GM18505 (cell line): ENCODE data around the gene YEATS4.

Source experiments
- ATAC-seq: cut with Tn5 transposase; IDR thresholded peaks from one replicate; pipeline ENCODE4 v1.9.1; 2021; ENCODE audit not compliant: unreplicated experiment
- POLR2A ChIP-seq: IDR thresholded peaks from 4 replicates; pipeline ENCODE4 v1.6.1; 2011; ENCODE audit warnings: borderline replicate concordance; ENCODE audit not compliant: insufficient read depth, insufficient read length; ENCODE audit errors: extremely low read depth

YEATS4 gene

DNA sequence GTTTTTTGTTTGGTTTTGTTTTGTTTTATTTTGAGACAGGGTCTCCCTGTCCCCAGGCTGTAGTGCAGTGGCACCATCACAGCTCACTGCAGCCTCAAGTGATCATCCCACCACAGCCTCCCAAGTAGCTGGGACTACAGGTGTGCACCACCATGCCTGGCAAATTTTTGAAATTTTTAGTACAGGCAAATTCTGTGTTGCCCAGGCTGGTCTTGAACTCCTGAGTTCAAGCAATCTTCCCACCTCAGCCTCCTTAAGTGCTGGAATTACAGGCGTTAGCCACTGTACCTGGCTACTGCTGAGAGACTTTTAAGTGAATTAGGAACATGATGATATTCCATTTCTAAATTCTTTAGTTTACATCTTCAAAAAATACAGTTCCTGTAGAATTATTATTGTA, 8.8 kb upstream of the YEATS4 start:
- no peak for ATAC-seq

DNA sequence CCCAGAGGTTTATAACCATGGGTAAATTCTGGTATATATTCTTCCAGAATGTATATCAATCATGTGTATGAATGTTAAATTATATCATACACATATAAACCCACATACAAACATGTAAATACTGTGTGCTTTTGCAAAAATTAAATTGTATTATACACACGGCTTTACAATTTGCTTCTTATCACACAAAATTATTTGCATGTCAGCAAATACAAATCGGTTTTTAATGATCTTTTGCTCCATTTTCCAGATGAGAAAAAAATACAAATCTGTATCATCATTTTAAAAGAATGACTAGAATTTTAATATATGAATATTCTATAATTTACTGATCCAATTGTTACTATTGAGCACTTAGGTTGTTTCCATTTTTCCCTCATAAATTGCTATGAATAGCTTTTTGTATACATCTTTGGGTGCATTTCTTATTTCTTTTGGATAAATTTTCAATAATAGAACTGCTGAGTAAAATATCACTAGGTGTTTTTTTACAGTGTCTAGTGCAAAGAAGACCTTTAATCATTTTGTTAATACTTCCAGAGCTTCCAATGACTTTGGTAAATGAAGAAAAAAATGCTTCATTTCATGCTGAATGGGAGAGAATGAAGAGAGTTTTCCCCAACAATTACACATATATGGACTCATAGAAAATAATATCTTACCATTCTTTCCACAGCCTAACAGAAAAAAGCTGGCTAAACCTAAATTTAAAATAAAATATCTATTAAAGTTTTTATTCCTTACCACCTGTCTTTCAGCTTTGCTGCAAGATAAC, 7.9 kb upstream of the YEATS4 start:
- no peak for TF ChIP-seq POLR2A
- no peak for ATAC-seq

More for the DNA sequence above, 8.8 kb upstream of the YEATS4 start:
- no peak for TF ChIP-seq POLR2A

DNA sequence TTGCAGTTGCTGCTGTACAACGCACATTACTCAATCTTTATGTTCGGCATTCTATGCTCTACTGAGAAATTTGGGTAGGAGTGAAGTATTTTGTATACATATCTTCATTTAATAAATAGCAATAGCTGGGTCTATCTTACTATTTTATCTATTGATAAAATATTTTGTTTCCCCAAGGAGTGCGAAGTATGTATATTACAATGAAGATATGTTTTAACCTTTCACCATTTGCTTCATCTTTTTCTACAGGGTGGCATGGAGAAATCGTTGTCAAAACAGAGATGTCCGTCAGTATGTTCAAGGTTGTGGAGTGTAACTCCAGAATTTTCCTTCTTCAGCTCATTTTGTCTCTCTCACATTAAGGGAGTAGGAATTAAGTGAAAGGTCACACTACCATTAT, 6.6 kb upstream of the YEATS4 start:
- no peak for TF ChIP-seq POLR2A
- ATAC-seq: no peak

DNA sequence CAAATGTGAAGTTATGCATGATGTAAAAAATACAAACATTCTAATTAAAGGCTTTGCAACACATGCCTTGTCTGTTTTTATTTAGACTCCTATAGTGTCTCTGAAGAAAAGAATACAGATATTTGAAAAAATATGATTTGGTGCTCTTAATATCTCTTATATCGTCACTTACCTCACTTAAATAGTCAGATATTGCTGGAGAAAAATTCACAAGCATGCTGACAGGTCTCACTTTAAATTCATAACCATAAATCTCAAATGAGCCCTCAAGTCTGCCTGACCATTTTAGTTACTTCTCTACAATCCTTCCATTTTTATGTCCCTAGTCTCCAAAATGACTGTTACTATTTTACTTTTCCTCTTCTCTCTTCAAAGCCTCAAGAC, 5.4 kb upstream of the YEATS4 start:
- no peak for TF ChIP-seq POLR2A

DNA sequence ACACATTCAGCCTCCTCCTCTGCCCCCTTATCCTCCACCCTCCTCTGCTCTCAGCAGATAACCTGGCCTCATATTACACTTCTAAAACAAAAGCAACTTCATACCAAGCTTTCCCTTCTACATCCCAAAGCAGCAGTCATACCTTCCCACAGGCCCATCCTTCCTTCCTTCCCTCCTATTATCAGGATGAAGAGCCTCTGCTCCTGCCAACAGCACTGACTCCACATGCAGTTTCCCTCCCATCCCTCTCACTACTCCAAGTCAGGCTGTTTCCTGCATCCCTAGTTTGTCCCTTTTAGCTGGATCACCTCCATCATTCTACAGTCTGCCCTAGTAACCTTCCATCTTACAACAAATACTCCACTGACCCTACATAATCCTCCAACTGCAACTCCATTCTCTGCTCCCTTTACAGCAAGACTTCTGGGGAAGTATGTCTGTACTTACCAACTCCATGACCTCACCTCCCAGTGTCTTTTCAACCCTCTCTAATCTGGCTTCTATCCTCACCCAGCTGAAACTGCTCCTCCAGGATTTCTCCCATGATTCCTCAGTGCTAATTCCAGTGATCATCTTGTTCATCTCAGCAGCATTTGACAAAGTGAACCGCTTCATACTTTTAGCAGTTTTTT, 4.9 kb upstream of the YEATS4 start:
- ATAC-seq: no peak
- no peak for TF ChIP-seq POLR2A

More for the DNA sequence above, 5.4 kb upstream of the YEATS4 start:
- no peak for ATAC-seq

DNA sequence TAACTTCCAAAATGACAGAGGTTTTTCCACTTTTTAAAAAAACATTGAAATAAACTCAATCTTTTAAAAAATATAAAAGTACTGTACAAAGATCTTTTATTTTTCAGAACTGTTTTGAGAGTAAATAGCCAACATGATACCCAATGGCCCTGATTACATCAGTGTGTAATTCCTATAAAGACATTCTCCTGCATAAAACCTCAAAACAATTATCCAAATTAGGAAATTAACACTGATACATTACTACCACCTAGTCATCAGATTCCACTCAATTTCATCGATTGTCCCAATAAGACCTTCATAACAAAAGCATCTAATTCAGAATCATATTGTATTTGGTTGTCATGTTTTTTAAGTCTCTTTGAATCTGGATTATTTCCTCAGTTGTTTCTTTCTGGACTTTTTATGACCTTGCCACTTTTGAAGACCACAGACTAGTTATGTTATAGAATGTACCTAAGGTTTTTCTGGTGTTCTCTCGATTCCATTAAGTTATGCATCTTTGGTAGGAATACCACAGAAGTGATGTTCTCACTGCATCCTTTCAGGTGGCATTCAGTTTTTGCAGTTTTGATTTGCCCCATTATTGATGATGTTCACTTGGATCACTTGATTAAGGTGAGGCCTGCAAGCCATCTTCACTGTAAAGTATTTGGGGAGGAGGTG, 4.0 kb upstream of the YEATS4 start:
- no peak for ATAC-seq
- TF ChIP-seq POLR2A: no peak

DNA sequence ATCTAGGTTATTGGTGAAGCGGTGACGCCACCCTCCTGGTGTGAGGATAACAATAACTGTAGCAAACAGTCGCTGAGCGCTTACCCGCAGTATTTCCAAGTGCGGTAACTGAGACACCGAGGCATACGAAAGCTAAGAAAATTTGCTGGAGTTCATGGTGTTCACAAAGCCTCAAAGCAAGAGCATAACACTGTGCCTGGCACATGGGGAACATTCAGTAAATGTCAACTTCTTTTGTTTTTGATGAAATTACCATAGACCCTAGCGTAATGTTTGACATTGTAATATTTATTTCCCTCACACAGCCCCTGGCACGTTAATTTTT, 767 bp downstream of the YEATS4 start:
- no peak for TF ChIP-seq POLR2A
- ATAC-seq: no peak

DNA sequence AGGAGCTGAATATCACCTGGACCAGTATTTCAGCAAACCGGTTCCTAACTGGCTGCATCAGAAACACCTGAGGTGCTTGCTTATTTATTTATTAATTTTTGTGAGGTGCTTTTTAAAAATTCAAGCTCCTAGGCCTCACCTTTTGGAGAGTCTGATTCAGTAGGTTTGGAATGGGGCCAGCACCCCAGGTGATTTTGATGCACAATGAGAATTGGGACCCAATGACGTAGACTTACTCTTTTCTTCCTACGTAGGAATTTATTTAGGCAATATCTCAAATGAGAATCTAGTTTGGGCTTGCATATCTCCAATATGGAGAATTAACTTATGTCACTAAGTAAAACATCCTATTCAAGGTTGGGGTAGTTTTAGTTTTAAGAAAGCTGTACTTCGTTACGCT, 7.3 kb downstream of the YEATS4 start:
- no peak for TF ChIP-seq POLR2A
- no peak for ATAC-seq

DNA sequence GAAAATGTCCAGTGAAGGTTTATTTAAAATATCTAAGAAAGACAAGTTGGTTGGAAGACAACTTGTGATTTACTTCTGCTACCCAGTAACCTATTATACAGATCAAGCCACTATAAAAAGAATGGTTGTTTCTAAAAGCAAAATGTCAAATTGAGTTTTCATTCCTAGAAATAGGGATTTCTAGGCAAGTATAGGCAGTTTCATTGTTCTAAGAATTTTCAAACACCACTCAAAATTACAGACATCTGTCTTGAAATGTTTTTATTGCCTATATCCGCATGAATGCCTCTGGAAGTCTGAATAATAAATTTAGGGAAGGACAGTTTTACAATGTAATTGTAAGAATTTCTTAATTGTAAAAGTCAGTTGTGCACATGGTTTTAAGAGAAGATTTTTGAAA, 8.6 kb downstream of the YEATS4 start:
- no peak for TF ChIP-seq POLR2A
- ATAC-seq: no peak

DNA sequence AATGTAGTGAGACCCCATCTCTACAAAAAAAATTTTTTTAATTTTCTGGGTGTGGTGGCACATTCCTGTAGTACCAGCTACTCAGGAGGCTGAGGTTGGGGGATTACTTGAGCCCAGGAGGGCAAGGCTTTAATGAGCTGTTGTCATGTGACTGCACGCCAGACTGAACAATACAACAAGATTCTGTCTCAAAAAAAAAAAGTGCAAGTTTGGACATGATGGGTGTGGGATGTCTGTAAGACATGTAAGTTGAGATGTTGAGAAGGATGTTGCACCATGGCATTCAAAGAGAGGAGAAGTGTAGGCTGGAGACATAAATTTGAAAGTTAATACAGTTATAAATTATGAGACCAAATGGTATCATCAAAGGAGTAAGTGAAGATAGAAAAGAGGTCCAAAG, 23.5 kb downstream of the YEATS4 start:
- ATAC-seq: no peak
- no peak for TF ChIP-seq POLR2A

DNA sequence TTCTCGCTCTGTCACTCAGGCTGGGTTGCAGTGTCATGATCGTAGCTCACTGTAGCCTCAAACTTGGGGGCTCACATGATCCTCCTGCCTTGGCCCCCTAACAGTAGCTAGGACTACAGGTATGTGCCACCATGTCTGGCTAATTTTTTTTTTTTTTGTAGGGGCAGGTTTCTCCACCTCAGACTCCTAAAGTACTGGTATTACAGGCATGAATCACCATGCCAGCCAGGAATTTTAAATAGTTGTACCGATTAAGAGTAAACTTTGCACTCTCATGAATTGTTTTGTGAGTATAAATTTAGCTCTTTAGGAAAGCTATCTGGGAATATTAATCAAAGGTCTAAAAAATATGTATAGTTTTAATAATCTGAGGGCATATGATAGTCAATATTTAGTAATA, 25.5 kb downstream of the YEATS4 start:
- no peak for TF ChIP-seq POLR2A
- no peak for ATAC-seq

DNA sequence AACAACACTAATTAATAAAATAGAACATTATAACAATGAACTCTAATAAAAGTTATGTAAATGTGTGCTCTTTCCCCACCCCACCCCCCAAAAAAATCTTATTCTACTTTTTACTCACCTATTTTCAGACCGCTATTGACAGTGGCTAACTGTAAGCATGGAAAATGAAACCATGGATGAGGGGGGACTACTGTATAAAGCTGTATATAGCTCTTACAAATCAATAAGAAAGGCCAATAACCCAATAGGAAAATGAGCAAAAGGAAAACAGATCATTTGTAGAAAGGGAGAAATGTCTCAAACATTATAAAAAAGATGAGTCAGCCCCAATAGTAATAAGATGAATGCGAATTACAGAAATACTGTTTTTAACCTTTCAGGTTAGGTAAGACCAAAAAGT, 27.4 kb downstream of the YEATS4 start:
- TF ChIP-seq POLR2A: no peak

DNA sequence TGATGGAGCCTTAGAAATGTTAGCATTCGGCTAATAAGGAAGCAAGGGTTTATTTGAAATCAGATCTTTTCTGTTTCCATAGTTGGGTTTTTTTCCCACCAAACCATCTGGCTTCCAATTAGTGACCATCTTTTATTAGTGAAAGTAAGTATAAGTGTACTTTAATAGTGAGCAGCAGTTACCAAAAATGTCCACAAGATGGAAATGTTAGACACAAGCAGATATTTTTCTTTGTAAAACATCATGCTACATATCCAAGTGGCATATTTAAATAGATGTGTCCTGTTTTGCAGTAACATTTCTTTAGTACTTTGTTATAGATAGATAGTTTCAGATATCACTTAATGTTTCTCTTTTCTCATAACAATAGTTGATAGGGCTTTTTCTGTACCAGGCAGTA, 28.8 kb downstream of the YEATS4 start:
- no peak for TF ChIP-seq POLR2A
- ATAC-seq: no peak

More for the DNA sequence above, 27.4 kb downstream of the YEATS4 start:
- ATAC-seq: no peak

DNA sequence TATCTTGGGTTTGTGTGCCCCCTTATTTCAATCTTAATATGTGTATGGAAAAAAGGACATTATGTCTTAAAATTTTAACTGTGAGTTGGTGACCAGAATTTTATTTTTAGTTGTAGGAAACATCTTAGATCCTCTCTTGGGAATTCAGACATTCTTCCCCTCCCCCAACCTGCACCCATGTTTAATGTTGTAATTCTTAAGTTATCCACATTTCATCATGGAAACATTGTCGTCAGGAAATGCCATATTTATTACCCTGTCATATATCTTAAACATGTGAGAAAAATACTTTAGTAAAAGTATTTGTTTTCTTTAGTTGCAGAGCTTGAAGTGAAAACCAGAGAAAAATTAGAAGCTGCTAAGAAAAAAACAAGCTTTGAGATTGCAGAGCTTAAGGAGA, 30.3 kb downstream of the YEATS4 start:
- no peak for TF ChIP-seq POLR2A
- ATAC-seq: no peak

DNA sequence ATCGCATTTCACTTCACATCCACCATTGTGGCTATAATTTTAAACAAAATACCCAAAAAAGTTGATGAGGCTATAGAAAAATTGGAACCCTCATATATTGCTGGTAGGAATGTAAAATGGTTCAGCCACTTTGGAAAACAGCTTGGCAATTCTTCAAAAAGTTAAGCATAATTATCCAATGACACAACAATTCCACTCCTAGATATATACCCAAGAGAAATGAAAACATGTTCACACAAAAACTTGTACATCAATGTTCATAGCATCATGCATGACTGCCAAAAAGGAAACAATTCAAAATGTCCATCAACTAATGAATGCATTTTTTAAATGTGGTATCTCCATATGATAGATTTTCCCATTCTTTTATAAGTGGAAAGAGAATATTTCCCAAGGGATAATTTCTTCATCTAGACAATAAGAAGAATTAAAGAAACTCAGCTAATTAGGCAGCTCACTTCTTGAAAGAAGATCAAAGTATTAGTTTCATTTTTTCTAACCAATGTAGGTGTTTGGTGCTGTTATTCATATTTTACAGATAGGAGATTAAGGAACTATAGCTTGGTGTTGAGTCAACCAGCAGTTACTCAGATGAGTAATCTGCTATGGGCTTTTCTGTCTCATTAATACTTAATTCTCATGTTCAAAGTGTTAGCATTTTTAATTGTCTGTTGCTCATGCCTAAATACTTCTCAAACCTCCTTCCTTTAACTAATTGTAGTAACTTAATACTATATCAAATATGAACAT, 32.8 kb downstream of the YEATS4 start:
- TF ChIP-seq POLR2A: no peak
- ATAC-seq: peak; percentile 67
